ENCODE results near the gene TCAIM. TPM values are rescaled to one million over a fixed set of nuclear protein-coding genes. Genes with fewer than 3 reads are reported as not detected.

The TCAIM gene
- total RNA-seq (10 to 100 TPM in 4 of 5 experiments, 1 to 10 TPM in 1; 7.7 to 19.8 (median 16.1) TPM), polyA plus RNA-seq (10 to 100 TPM; 11.3 to 15.7 TPM), total RNA-seq (12.7 reads per million, percentile 40 among the genes with 10 or more reads in this experiment)

- H3K27me3 Mint-ChIP-seq: peaks cover 5 to 14% (median 7%) of the 10 kb centered on the region in 5 donors
- ChIA-PET POLR2A (interaction anchor here (0.6 to 1.4 kb wide), 14 partner anchors 16 to 638 kb away, joined by 3 to 14 read pairs (median 4); partner anchors contain the start of genes EXOSC7, KIAA1143, KIF15 and ZDHHC3), CTCF (no interaction called here)
- H3K27me3 ChIP-seq (ENCODE audit: control insufficient read depth in 2 of 2, insufficient read depth in 2 of 2, low read length in 2 of 2): no peaks in the 10 kb centered on the region
- H3K4me1 Mint-ChIP-seq: peaks cover 12 to 45% (median 34%) of the 10 kb centered on the region in 7 donors
- peaks cover 0 to 6% (median 0%) of the 10 kb centered on the region in 3 experiments for H3K36me3 ChIP-seq (ENCODE audit: control insufficient read depth in 2 of 3, insufficient read depth in 3 of 3, low read length in 3 of 3)
- ATAC-seq: peak; percentile 97
- no peaks in the 10 kb centered on the region for H3K9me3 ChIP-seq (ENCODE audit: control insufficient read depth in 2 of 3, low read length in 3 of 3)
- H3K27ac Mint-ChIP-seq: peak within 1 kb of the TSS; percentile 87 to 99 (median 97)
- peaks cover 14 to 16% of the 10 kb centered on the region in 2 donors for H3K4me1 ChIP-seq (ENCODE audit: control insufficient read depth in 2 of 2, insufficient read depth in 2 of 2, low read length in 2 of 2)
- H3K9me3 Mint-ChIP-seq: no peaks in the 10 kb centered on the region
- peak; percentile 97 to 100 (median 100) for DNase-seq
- peak within 1 kb of the TSS; percentile 92 to 99 (median 96) for H3K4me3 Mint-ChIP-seq
- peak within 1 kb of the TSS; percentile 89 for H3K27ac ChIP-seq (ENCODE audit: low read depth, low read length)
- peak within 1 kb of the TSS; percentile 91 for H3K4me3 ChIP-seq (ENCODE audit: low read length)
- peaks cover 0 to 5% (median 4%) of the 10 kb centered on the region in 5 donors for H3K36me3 Mint-ChIP-seq
- intact Hi-C loops (cut with micrococcal nuclease): loop anchor here (1.0 to 10.0 kb wide), 19 partner anchors 101 to 1733 kb away; partner anchors contain the start of genes ABHD5 (in 2 of the 2), ANO10 (in 2 of the 2), KIAA1143 (in 2 of the 2) and KIF15 (in 2 of the 2)
These were observed at the start of gene TCAIM for GRCh38 chr3:44338010-44338827. Gene TCAIM (plus strand): TSS chr3:44338766. CDS start chr3:44354783, 16,017 bp downstream.

DNA sequence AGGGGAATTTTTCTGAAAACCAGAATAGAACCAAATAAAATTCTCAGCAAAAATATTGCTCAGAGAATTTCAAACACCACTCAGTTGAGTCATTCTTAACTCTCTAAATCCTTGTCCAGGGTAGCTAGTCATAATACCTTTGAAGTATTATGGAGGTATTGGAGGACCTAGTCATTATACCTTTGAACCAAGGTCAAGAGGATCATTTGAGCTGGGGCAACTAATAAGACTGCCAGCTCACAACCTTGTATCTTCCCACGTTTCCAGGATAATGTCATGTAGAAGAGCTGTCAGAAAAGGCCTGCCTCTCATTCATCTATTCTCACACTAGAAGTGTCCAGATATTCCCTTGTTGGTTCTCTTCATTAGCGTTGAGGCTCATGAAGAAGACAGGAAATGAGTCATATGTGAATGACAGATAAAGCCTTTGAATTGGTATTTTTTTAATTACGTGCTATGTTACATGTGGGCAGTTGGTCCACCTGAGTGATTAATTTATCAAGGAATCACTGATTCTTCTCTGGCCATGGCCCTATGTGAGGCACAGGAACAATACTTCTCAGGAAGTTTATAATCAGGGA is 48.6 kb upstream of the TCAIM start:
- H3K9me3 Mint-ChIP-seq: no peaks in the 10 kb centered on the region
- H3K4me3 Mint-ChIP-seq: no peak overlapping the region
- Histone ChIP-seq H3K27me3 (ENCODE audit: control insufficient read depth in 2 of 2, insufficient read depth in 2 of 2, low read length in 2 of 2) (no peaks in the 10 kb centered on the region), H3K36me3 (ENCODE audit: control insufficient read depth in 2 of 3, insufficient read depth in 3 of 3, low read length in 3 of 3) (no peaks in the 10 kb centered on the region), H3K27ac (ENCODE audit: low read depth, low read length) (no peak overlapping the region), H3K9me3 (ENCODE audit: control insufficient read depth in 2 of 3, low read length in 3 of 3) (no peaks in the 10 kb centered on the region), H3K4me1 (ENCODE audit: control insufficient read depth in 2 of 2, insufficient read depth in 2 of 2, low read length in 2 of 2) (no peaks in the 10 kb centered on the region), H3K4me3 (ENCODE audit: low read length) (no peak overlapping the region)
- no peaks in the 10 kb centered on the region for H3K36me3 Mint-ChIP-seq
- ChIA-PET POLR2A (no interaction called here), CTCF (no interaction called here)
- H3K27ac Mint-ChIP-seq: no peak overlapping the region
- intact Hi-C loops (cut with micrococcal nuclease): no loop called here
- no peak for ATAC-seq
- H3K4me1 Mint-ChIP-seq: no peaks in the 10 kb centered on the region
- no peak for DNase-seq
- peaks cover 5 to 34% (median 17%) of the 10 kb centered on the region in 5 donors for H3K27me3 Mint-ChIP-seq

DNA sequence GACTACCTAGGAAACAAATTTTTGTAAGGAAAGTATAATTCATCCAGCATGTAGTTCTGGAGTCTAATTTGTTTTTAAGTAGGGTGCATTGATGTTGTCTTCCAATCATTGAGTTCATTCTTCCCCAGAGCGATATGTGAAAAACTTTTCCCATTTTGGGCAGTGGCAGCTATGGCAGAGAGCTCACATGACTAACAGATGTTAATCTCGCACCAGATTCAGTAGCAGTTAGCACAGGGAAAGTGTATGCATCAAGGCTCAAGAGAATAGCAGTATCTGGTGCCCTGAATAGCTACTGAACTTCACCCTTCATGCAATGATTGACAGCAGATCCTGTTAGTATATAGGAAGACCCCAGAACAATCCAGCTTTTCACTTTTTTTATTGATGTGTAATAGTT is 46.3 kb upstream of the TCAIM start:
- no peaks in the 10 kb centered on the region for H3K36me3 Mint-ChIP-seq
- intact Hi-C loops (cut with micrococcal nuclease): no loop called here
- no peak overlapping the region for H3K27ac Mint-ChIP-seq
- Histone ChIP-seq H3K4me3 (ENCODE audit: low read length) (no peak overlapping the region), H3K36me3 (ENCODE audit: control insufficient read depth in 2 of 3, insufficient read depth in 3 of 3, low read length in 3 of 3) (no peaks in the 10 kb centered on the region), H3K27me3 (ENCODE audit: control insufficient read depth in 2 of 2, insufficient read depth in 2 of 2, low read length in 2 of 2) (no peaks in the 10 kb centered on the region), H3K9me3 (ENCODE audit: control insufficient read depth in 2 of 3, low read length in 3 of 3) (no peaks in the 10 kb centered on the region), H3K4me1 (ENCODE audit: control insufficient read depth in 2 of 2, insufficient read depth in 2 of 2, low read length in 2 of 2) (no peaks in the 10 kb centered on the region), H3K27ac (ENCODE audit: low read depth, low read length) (no peak overlapping the region)
- POLR2A ChIA-PET: interaction anchor here (0.7 kb wide), 1 partner anchor 58 kb away, joined by 3 read pairs; no protein-coding TSS in a partner anchor
- H3K4me1 Mint-ChIP-seq: no peaks in the 10 kb centered on the region
- H3K27me3 Mint-ChIP-seq: peaks cover 18 to 49% (median 26%) of the 10 kb centered on the region in 5 donors
- no peak overlapping the region for H3K4me3 Mint-ChIP-seq
- CTCF ChIA-PET: no interaction called here
- no peaks in the 10 kb centered on the region for H3K9me3 Mint-ChIP-seq
- no peak for ATAC-seq
- no peak for DNase-seq

DNA sequence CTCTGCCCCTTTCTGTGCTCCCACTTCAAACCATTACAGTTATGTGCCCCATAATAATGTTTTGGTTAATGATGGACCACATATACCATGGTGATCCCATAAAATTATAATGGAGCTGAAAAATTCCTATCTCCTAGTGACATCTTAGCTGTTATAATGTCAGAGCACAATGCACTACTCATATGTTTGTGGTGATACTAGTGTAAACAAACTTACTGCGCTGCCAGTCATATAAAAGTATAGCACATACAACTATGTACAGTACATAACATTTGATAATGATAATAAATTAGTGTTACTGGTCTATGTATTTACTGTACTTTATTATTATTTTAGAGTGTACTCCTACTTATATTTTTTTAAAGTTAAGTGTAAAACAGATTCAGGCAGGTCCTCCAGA is 45.6 kb upstream of the TCAIM start:
- Histone ChIP-seq H3K4me1 (ENCODE audit: control insufficient read depth in 2 of 2, insufficient read depth in 2 of 2, low read length in 2 of 2) (no peaks in the 10 kb centered on the region), H3K36me3 (ENCODE audit: control insufficient read depth in 2 of 3, insufficient read depth in 3 of 3, low read length in 3 of 3) (no peaks in the 10 kb centered on the region), H3K27me3 (ENCODE audit: control insufficient read depth in 2 of 2, insufficient read depth in 2 of 2, low read length in 2 of 2) (no peaks in the 10 kb centered on the region), H3K9me3 (ENCODE audit: control insufficient read depth in 2 of 3, low read length in 3 of 3) (no peaks in the 10 kb centered on the region), H3K4me3 (ENCODE audit: low read length) (no peak overlapping the region), H3K27ac (ENCODE audit: low read depth, low read length) (no peak overlapping the region)
- DNase-seq (no peak), ATAC-seq (no peak)
- H3K4me1 Mint-ChIP-seq: no peaks in the 10 kb centered on the region
- ChIA-PET CTCF (no interaction called here), POLR2A (no interaction called here)
- no peak overlapping the region for H3K27ac Mint-ChIP-seq
- H3K36me3 Mint-ChIP-seq: no peaks in the 10 kb centered on the region
- H3K27me3 Mint-ChIP-seq: peaks cover 17 to 49% (median 28%) of the 10 kb centered on the region in 5 donors
- no peak overlapping the region for H3K4me3 Mint-ChIP-seq
- H3K9me3 Mint-ChIP-seq: no peaks in the 10 kb centered on the region
- intact Hi-C loops (cut with micrococcal nuclease): no loop called here

DNA sequence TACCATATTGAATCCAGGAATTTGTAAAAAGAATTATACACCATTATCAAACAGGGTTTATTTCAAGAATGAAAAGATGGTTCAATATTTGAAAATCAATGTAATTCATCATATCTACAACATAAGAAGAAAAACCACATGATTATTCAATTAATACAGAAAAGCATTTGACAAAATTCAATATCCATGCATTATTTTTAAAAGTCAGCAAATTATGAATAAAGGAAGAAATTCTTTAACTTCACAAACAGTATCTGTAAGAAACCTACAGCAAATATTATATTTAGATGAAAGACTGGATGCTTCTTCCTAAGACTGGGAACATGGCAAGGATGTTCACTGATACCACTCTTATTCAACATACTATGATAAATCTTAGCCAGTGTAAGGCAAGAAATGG is 41.3 kb upstream of the TCAIM start:
- Histone ChIP-seq H3K9me3 (ENCODE audit: control insufficient read depth in 2 of 3, low read length in 3 of 3) (no peaks in the 10 kb centered on the region), H3K27ac (ENCODE audit: low read depth, low read length) (no peak overlapping the region), H3K4me3 (ENCODE audit: low read length) (no peak overlapping the region), H3K36me3 (ENCODE audit: control insufficient read depth in 2 of 3, insufficient read depth in 3 of 3, low read length in 3 of 3) (no peaks in the 10 kb centered on the region), H3K4me1 (ENCODE audit: control insufficient read depth in 2 of 2, insufficient read depth in 2 of 2, low read length in 2 of 2) (no peaks in the 10 kb centered on the region), H3K27me3 (ENCODE audit: control insufficient read depth in 2 of 2, insufficient read depth in 2 of 2, low read length in 2 of 2) (no peaks in the 10 kb centered on the region)
- ATAC-seq (no peak), DNase-seq (no peak)
- intact Hi-C loops (cut with micrococcal nuclease): no loop called here
- Mint-ChIP-seq H3K27ac (no peak overlapping the region), H3K27me3 (peaks cover 13 to 28% (median 21%) of the 10 kb centered on the region in 5 donors), H3K4me3 (no peak overlapping the region), H3K36me3 (no peaks in the 10 kb centered on the region), H3K9me3 (no peaks in the 10 kb centered on the region), H3K4me1 (no peaks in the 10 kb centered on the region)
- ChIA-PET POLR2A (no interaction called here), CTCF (no interaction called here)

DNA sequence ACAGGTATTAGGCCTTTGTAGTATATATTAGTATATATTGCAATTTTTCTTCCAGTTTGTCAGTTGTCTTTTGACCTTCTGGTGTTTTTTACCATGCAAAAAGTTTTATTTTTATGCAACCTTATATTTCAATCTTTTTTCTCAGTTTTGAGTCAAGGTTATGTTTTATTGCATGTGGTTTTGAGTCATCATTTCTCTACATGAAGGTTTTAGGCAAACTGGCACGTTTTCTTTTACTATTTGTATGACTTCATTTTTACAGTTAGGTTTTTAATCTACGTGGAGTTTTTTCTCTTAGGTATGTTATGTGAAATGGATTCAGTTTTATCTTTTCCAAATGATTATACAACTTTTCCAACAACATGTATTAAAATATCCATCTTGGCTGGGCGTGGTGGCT is 36.8 kb upstream of the TCAIM start:
- CTCF ChIA-PET: no interaction called here
- intact Hi-C loops (cut with micrococcal nuclease): no loop called here
- Mint-ChIP-seq H3K4me1 (no peaks in the 10 kb centered on the region), H3K27me3 (peaks cover 7 to 12% (median 9%) of the 10 kb centered on the region in 5 donors), H3K27ac (no peak overlapping the region), H3K9me3 (no peaks in the 10 kb centered on the region), H3K4me3 (no peak overlapping the region), H3K36me3 (no peaks in the 10 kb centered on the region)
- no peaks in the 10 kb centered on the region for H3K9me3 ChIP-seq (ENCODE audit: control insufficient read depth in 2 of 3, low read length in 3 of 3)
- H3K27ac ChIP-seq (ENCODE audit: low read depth, low read length): no peak overlapping the region
- no peaks in the 10 kb centered on the region for H3K27me3 ChIP-seq (ENCODE audit: control insufficient read depth in 2 of 2, insufficient read depth in 2 of 2, low read length in 2 of 2)
- no peaks in the 10 kb centered on the region for H3K4me1 ChIP-seq (ENCODE audit: control insufficient read depth in 2 of 2, insufficient read depth in 2 of 2, low read length in 2 of 2)
- H3K4me3 ChIP-seq (ENCODE audit: low read length): no peak overlapping the region
- POLR2A ChIA-PET: no interaction called here
- DNase-seq: no peak
- no peaks in the 10 kb centered on the region for H3K36me3 ChIP-seq (ENCODE audit: control insufficient read depth in 2 of 3, insufficient read depth in 3 of 3, low read length in 3 of 3)
- ATAC-seq: no peak
